Stimulated activated CD4-positive, alpha-beta T cell treated with anti-CD3 and anti-CD28 coated beads, Interleukin-1b, Interleukin-23, amount 100 ng/mL, for 24 hours (primary cell): Measurements from ENCODE around the gene TTC34.
A peak's percentile ranks its signal among the peaks of the same experiment; 100 is the strongest.

Experiments used
- DNase-seq, 4 experiments: peaks; one replicate each; pipeline ENCODE4 v3.0.0-alpha.2; 2020; ENCODE audit warnings: low read depth in 4 of 4, low spot score in 1 of 4

Gene TTC34

GRCh38 chr1:2830761-2831425, 29.4 kb upstream of the TTC34 start:
- no peak for DNase-seq

GRCh38 chr1:2829846-2830615, 28.5 kb upstream of the TTC34 start:
- no peak for DNase-seq

DNA sequence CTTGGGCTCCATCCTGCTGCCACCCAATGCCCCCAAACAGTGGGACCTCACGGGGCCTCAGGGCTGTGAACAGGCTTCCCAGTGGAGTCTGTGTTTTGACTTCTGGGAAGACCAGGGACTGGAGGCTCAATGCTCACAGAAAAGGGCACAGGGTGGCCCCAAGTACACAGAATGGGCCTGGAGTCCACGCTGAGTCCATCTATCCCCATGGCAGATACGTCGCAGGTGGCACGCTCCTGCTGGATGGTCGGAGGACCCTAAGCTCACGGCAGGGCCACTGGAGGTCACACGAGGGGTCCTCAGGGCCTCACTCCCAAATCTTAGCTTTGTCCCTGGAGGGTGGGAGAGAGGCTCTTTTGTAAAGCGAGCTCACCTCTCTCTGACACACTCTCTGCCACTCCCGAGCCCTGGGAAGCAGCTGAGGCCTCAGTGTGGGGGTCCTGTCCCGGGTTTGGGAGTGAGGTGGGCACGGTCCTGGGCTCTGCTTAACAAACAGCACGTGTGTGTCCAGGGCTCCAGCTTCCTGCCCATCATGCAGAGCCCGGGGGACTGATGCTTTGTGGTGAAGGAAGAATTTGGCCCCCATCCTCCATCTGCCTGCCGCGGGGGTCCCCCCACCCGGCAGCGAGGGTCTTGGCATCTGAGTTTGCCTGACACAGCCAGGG, 27.2 kb upstream of the TTC34 start:
- DNase-seq, result no peak

- DNase-seq, result no peak
Observed at GRCh38 chr1:2826736-2827292, 25.3 kb upstream of the TTC34 start.

DNA sequence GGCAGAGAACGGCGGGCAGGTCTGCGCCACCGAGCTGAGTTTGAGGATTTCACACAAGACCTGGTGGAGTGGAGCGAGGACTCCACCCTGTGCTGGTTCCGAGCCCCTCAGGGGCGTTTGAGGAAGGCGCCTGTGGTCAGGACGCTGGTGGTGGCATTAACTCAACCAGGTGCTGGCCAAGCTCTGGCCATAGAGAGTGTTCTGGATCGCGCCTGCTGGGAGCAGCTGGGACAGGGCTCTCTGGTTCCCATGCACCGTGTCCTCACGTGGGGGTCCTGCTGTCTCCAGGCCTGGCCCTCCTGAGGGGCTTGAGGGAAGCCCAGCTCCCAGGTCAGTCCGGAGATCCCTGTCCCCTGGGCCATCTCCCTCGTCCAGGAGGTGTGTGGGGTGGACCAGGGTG, 24.8 kb upstream of the TTC34 start:
- DNase-seq, result no peak

DNA sequence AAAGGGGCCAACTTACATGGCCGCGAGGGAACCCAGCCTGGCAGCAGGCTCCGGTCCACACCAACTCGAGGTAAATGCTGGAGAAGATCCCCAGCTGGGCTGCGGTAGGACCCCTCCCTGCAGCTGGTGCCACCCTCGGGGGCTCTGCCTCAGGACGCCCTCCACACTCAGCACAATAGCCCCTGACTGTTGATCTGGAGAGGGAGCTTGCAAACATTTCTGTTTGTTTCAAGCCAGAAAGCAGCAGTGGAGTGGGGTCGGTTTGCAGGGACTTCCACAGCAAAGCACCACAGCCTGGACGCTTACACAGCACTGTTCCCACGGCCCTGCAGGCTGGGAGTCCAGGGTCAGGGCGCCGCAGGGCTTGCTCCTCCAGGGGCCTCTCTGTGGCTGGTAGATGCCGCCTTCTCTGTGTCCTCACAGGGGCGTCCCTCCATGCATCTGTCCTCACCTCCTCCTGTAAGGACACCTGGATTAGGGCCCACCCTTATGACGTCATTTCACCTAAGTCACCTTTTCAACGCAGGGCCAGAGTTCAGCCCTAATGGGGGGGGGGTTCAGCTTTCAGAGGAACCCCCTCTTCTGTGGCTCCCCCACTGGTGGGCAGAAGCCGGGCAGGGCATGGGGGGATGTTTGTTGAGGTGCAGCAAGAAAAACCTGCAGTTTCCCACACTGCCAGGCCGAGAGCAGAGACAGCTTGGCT, 24.1 kb upstream of the TTC34 start:
- DNase-seq, result no peak

DNA sequence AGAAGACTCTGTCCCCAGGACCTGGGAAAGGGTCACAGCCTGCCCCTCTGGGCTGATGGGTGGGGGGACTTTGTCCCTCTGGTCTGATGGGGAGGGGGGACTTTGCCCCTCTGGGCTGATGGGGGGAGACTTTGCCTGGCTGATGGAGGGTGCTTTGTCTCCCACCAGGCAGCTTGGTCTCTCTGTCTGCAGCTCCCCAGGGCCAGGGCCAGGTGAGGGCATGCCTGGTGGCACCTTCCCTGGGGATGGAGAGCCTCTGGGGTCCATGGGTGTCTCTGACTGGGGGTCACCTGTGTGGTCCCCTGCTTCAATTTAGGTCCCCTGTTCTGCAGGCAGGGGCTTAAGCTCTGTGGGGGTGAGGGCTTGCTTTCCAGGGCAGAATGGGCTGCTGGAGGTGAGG, 23.5 kb upstream of the TTC34 start:
- no peak for DNase-seq

GRCh38 chr1:2823921-2824610, 22.6 kb upstream of the TTC34 start:
- no peak for DNase-seq

DNA sequence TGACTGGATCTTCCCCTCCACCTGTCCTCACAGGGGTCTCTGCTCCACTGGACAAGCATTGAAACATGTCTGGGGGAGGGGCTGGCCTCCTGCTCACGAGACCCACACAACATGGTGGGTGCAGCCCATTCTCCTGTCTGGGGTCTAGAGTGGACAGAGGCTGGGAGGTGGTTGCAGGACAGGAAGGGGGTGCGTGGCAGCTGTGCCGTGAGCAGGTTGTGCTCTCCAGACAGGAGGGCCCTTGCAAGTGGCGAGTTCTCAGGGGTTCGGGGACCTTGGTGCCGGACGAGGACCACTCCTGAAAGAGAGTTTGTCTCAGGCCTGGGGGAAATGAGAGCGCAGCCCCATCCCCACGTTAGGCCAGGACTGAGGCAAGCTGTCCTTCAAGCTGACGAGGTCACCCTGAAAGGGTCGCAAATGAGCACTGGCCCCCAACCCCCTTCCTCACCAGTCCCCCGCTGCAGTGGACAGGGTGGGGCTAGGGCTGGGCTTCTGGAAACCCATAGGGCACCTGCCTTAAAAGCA, 21.2 kb upstream of the TTC34 start:
- DNase-seq, result no peak

DNA sequence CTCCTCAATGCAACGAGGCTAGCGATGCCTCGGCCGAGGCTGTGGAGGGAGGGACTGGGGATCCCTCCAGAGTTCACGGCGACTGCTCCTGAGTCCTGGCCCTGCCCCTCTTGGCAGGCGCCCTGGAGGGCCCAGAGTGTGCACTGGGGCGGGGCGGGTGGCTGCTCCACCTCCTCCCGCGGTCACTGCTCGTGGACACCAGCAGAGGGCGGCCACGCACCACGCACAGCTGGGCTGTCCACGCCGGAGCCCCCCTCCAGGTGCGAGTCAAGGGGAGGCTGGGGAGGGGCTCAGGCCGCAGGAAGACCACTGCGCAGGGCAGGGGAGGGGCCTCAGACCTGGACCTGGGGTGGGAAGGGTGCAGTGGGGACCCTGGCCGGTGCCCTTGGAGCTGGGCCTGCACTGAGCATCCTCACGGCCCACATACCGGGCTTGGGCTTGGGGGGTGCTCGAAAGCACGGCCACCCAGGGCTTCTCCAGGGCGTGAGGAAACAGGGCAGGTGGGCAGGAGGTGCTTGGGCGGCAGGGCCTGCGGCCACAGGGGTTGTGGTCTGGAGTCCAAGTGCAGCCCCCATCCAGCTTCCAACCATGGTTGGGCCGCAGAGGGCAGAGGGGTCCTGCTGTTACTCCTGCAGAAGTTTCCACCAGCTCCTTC, 20.6 kb upstream of the TTC34 start:
- peak in 2 of 4 experiments; percentile 24 to 25 for DNase-seq

DNA sequence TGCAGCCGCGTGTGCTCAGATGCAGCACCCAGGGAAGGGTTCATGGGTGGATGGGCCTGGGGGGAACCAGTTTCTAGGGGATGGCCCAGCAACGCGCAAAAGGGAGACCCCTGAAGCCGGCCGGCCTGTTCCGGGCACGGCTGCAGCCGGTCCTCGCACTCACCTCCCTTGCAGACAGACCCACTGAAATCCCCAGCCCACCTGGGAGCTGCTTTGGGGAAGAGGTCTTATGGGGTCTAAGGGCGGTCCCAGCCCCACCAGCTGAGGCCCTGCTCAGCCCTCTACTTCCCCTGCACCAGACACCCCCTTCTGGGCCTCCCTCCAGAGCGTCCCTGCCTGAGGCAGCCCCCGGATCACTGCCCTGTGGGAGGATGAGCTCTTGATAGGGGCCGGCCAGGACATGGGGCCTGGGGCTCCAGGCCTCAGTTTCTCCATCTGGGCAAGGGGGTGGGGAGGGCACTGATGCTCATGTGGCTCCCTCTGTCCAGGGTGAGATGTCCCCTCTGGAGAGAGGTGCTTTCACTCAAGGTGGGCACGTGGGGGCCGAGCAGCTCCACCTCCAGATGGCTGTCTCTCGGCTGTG, 20.0 kb upstream of the TTC34 start:
- no peak for DNase-seq

GRCh38 chr1:2820731-2821372, 19.4 kb upstream of the TTC34 start:
- no peak for DNase-seq

DNA sequence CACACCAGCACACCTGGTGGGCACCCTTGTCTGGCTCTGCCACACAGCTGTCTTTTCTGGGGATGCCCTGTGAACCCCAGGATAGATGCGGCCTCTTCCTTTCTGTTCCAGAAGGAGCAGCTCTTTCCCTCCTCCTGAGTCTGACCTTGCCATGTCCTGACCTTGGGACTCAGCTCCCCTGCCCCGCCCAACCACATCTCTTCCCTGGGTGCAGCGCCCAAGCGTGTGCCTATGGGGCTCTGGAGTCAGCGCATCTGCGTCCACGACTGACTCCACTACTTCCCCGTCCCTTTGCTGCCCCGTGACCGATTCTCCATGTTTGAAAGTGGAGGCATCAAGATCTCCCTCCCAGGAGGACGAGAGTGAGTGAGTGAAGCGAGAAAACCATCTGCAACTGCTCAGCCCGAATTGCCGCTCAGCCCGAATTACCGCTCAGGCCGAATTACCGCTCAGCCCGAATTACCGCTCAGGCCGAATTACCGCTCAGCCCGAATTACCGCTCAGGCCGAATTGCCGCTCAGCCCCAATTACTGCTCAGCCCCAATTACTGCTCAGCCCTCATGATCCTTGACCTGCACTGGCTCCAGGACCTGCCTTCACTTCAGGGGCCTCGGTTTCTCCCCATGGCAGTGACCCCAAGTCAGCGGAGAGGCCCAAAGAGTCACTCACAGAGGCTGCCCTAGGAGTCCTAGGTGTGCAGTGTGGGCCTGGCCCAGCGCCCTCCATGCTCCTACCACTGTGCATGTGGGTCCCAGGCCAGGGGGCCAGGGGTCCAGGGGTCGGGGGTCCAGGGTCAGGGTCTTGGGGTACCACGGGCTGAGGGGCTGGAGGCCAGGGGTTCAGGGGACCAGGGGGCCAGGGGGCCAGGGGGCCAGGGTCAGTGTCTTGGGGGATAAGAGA, 18.6 kb upstream of the TTC34 start:
- no peak for DNase-seq

GRCh38 chr1:2819429-2819828, 17.9 kb upstream of the TTC34 start:
- DNase-seq, result no peak

- no peak for DNase-seq
Observed at GRCh38 chr1:2817784-2818564, 16.5 kb upstream of the TTC34 start.

- no peak for DNase-seq
Observed at GRCh38 chr1:2816786-2817185, 15.3 kb upstream of the TTC34 start.

GRCh38 chr1:2815551-2815950, 14.1 kb upstream of the TTC34 start:
- DNase-seq, result no peak
